Transverse colon (tissue), 3 donors: ENCODE data around the gene REV1.

Source experiments
- CTCF ChIP-seq, 5 experiments: fragments of 200-600 bp in 3 of 5; fragments of 450-650 bp in 2 of 5; sonication (generic) in 3 of 5; IDR thresholded peaks; 1 replicate in 2 of 5; 2 replicates in 3 of 5; pipeline ENCODE4 v1.5.1; 2016 to 2017; ENCODE audit warnings: antibody characterized with exemption in 5 of 5, inconsistent platforms in 3 of 5, mild to moderate bottlenecking in 2 of 5, moderate library complexity in 1 of 5
- EP300 ChIP-seq: sonication (generic); formaldehyde crosslinking; IDR thresholded peaks from one replicate; pipeline ENCODE4 v1.6.1; 2017; ENCODE audit warnings: antibody characterized with exemption, low read depth
- POLR2A ChIP-seq: fragments of 450-650 bp; IDR thresholded peaks from one replicate; pipeline ENCODE4 v1.6.1; 2016; ENCODE audit warnings: antibody characterized with exemption, mild to moderate bottlenecking, moderate library complexity

GRCh38 chr2:99470957-99471356 lies 18.9 kb downstream of the REV1 start:
- TF ChIP-seq EP300 (no peak), CTCF (IDR thresholded peaks at IDR 0.05) (no peak), POLR2A (no peak)
